ENCODE data around the gene GPR157.

GPR157 gene

GRCh38 chr1:9051379-9051778 is 77.5 kb downstream of the GPR157 start:
- Histone ChIP-seq H3K4me1 (ENCODE audit: low read length) (no peaks in the 10 kb centered on the region), H3K27me3 (ENCODE audit: low read depth, low read length) (no peaks in the 10 kb centered on the region), H3K9me3 (ENCODE audit: insufficient read depth, low read length) (no peaks in the 10 kb centered on the region), H2AFZ (ENCODE audit: low read depth, low read length) (no peak overlapping the region), H3K27ac (ENCODE audit: low read length) (no peak overlapping the region), H3K36me3 (replicated peaks; ENCODE audit: low read depth, low read length) (no peaks in the 10 kb centered on the region), H3K4me3 (ENCODE audit: low read length) (no peak overlapping the region), H4K20me1 (ENCODE audit: insufficient read depth, low read length) (no peaks in the 10 kb centered on the region), H3K4me2 (ENCODE audit: low read length) (no peak overlapping the region), H3K79me2 (ENCODE audit: low read length) (no peaks in the 10 kb centered on the region), H3K9ac (ENCODE audit: low read length) (no peak overlapping the region)
- TF ChIP-seq CTCF (IDR thresholded peaks at IDR 0.05; ENCODE audit: low read depth, low read length) (no peak), EZH2phosphoT487 (IDR thresholded peaks at IDR 0.05; ENCODE audit: low read depth) (no peak)

GRCh38 chr1:9050803-9051202 is 78.1 kb downstream of the GPR157 start:
- H2AFZ ChIP-seq (ENCODE audit: low read depth, low read length) = no peak overlapping the region
- no peaks in the 10 kb centered on the region for H3K79me2 ChIP-seq (ENCODE audit: low read length)
- H4K20me1 ChIP-seq (ENCODE audit: insufficient read depth, low read length) = no peaks in the 10 kb centered on the region
- no peaks in the 10 kb centered on the region for H3K27me3 ChIP-seq (ENCODE audit: low read depth, low read length)
- TF ChIP-seq EZH2phosphoT487 (IDR thresholded peaks at IDR 0.05; ENCODE audit: low read depth) (no peak), CTCF (IDR thresholded peaks at IDR 0.05; ENCODE audit: low read depth, low read length) (no peak)
- no peak overlapping the region for H3K27ac ChIP-seq (ENCODE audit: low read length)
- H3K9me3 ChIP-seq (ENCODE audit: insufficient read depth, low read length) = no peaks in the 10 kb centered on the region
- no peak overlapping the region for H3K9ac ChIP-seq (ENCODE audit: low read length)
- no peaks in the 10 kb centered on the region for H3K36me3 ChIP-seq (replicated peaks; ENCODE audit: low read depth, low read length)
- no peak overlapping the region for H3K4me3 ChIP-seq (ENCODE audit: low read length)
- no peaks in the 10 kb centered on the region for H3K4me1 ChIP-seq (ENCODE audit: low read length)
- no peak overlapping the region for H3K4me2 ChIP-seq (ENCODE audit: low read length)
